ENCODE data around the gene CHKB. TPM values are rescaled to one million over a fixed set of nuclear protein-coding genes. Genes with fewer than 3 reads are reported as not detected.

Gene CHKB
- total and polyA plus RNA-seq, 12 donors = 34.1 to 917 (median 95.3) TPM

DNA sequence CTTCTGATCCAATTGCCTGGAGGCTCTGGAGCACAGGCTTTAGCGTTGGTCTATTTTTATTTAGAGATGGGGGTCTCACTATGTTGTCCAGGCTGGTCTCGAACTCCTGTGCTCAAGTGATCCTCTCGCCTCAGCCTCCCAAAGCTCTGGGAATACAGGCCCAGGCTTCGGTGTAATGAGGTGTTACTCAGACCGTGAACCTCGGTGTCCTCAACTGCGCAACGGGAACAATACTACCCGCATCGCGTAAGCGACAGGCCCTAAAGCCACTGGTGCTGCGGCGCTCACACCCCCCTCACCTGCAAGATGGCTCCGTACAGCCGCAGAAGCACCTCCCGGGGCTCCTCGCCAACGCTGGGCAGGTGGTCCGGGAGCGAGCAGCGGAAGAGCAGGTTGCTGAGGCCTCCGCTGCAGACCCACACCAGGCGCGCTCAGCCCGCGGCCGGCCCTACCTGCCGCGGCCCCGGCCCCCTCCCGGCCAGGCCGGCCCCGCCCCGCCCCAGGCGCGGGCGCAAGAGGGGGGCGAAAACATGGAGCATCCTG lies 628 bp downstream of the CHKB start:
- Histone ChIP-seq H3K4me3 (peak overlapping the region; percentile 58 to 80 (median 66)), H3K27ac (peak overlapping the region; percentile 92 to 99 (median 97)), H3K4me1 (replicated peaks in 1 of 2) (peaks cover 27 to 33% of the 10 kb centered on the region in 2 donors), H3K27me3 (no peaks in the 10 kb centered on the region), H3K36me3 (replicated peaks in 1 of 2) (no peaks in the 10 kb centered on the region), H3K9me3 (replicated peaks in 1 of 3) (no peaks in the 10 kb centered on the region)
- WGBS, 4 donors = 6 to 11% (median 9%) methylated on average over 22 to 39 of the region's 39 CpGs; no CpG with 5 or more reads in 1 of the 4 donors
- peak in 4 of 7 donors; percentile 36 to 71 (median 54) for DNase-seq
- intact Hi-C loops (cut with DNase I) = no loop called here
- no peak for TF ChIP-seq POLR2A (IDR thresholded peaks at IDR 0.05)
- TF ChIP-seq, protein P1, sequence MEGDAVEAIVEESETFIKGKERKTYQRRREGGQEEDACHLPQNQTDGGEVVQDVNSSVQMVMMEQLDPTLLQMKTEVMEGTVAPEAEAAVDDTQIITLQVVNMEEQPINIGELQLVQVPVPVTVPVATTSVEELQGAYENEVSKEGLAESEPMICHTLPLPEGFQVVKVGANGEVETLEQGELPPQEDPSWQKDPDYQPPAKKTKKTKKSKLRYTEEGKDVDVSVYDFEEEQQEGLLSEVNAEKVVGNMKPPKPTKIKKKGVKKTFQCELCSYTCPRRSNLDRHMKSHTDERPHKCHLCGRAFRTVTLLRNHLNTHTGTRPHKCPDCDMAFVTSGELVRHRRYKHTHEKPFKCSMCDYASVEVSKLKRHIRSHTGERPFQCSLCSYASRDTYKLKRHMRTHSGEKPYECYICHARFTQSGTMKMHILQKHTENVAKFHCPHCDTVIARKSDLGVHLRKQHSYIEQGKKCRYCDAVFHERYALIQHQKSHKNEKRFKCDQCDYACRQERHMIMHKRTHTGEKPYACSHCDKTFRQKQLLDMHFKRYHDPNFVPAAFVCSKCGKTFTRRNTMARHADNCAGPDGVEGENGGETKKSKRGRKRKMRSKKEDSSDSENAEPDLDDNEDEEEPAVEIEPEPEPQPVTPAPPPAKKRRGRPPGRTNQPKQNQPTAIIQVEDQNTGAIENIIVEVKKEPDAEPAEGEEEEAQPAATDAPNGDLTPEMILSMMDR (IDR thresholded peaks at IDR 0.05) = no peak

DNA sequence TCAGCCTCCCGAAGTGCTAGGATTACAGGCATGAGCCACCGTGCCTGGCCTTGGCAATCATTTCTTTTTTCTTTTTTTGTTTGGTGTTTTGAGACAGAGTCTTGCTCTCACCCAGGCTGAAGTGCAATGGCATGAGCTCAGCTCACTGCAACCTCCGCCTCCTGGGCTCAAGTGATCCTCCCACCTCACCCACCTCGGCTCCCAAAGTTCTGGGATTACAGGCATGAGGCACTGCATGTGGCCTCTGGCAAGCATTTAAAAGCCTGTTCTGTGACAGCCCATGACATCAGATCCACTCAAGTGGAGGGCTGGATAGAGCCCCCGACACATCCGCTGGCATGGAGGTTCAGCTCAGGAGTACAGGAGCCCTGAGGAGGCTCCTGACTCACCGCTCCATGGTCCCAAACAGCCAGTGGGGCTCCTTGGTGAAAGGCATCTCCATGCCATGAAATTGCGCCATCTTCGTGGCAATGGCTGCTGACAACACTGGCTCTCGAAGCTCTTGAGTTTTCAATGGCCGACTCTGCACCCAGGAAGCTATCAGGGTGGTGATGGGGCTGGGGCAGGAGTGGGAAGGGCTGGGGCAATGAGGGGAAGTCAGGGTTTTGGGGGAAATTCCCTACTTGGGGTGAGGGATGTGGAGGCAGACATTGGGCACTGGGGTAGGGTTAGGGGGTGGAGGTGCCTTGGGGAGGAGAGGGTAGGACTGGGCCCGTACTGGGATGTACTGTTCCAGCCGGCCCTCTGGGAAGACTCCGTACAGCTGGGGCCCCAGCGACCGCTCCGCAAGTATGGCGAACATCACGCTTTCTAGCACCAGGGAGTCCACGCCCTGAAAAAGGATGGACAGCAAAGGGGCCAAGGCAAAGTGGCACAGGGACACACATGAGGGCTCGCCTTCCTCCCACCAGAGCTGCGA lies 1.4 kb downstream of the CHKB start:
- H3K36me3 ChIP-seq (replicated peaks in 1 of 2) = no peaks in the 10 kb centered on the region
- DNase-seq = no peak
- intact Hi-C loops (cut with DNase I) = no loop called here
- H3K4me3 ChIP-seq = peak overlapping the region in 2 of 4 donors; percentile 67 to 80
- H3K27me3 ChIP-seq = no peaks in the 10 kb centered on the region
- TF ChIP-seq, protein P1 (IDR thresholded peaks at IDR 0.05) = no peak
- TF ChIP-seq POLR2A (IDR thresholded peaks at IDR 0.05) = no peak
- no peaks in the 10 kb centered on the region for H3K9me3 ChIP-seq (replicated peaks in 1 of 3)
- H3K27ac ChIP-seq = peak overlapping the region in 2 of 5 donors; percentile 96 to 98
- 86 to 92% (median 90%) methylated on average over 11 to 22 of the region's 22 CpGs for WGBS, 4 donors
- H3K4me1 ChIP-seq (replicated peaks in 1 of 2) = peaks cover 27 to 33% of the 10 kb centered on the region in 2 donors

DNA sequence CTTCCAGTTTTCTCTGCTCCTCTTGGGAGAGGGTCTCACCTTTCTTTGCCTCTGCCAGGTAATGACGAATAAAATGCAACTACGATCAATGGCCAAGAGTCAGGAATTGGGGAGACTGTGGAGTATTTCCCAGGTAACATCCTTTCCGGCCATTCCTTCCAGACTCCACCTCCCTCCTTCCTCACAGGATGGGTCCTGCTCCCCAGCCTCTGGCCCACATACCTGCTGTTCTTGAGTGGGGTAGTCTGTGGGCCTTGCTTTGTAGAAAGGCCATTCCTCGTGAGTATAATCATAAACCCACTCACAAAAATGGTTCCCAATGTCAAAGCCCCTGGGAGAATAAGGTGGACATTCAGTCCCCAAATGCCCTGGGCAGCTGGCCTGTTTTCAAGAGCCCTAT lies 2.9 kb downstream of the CHKB start:
- 92 to 100% (median 96%) methylated on average over 4 of the region's 4 CpGs for WGBS, 4 donors
- H3K27ac ChIP-seq = peak overlapping the region in 1 of 5 donors; percentile 9
- H3K4me3 ChIP-seq = no peak overlapping the region
- peaks cover 27 to 33% of the 10 kb centered on the region in 2 donors for H3K4me1 ChIP-seq (replicated peaks in 1 of 2)
- no peaks in the 10 kb centered on the region for H3K9me3 ChIP-seq (replicated peaks in 1 of 3)
- H3K27me3 ChIP-seq = no peaks in the 10 kb centered on the region
- intact Hi-C loops (cut with DNase I) = no loop called here
- TF ChIP-seq, protein P1 (IDR thresholded peaks at IDR 0.05) = no peak
- no peak for TF ChIP-seq POLR2A (IDR thresholded peaks at IDR 0.05)
- H3K36me3 ChIP-seq (replicated peaks in 1 of 2) = no peaks in the 10 kb centered on the region
- no peak for DNase-seq

DNA sequence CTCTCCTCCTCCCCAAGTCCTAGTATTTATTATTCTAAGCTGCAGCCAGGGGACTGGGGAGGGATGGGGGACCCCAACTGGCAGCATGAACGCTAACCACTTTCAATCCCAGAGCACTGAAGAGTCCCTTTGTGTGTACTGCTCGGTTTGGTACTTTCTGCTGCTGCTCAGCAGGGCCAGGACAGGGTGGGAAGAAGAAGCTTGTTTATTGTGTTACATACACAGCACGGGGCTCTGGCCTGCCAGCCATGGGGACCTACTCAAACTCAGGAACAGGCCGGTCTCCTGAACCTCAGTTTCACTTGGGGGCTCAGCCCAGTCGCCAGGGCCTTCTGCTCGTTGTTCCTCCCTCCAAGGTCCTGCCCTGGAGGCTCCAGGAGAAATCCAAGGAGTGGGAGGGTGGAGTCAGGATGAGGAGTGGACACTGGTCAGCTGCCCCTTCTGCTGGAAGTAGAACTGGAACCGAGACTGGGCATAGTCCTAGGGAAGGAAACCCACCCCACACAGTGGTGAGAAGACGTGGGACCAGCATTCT lies 3.8 kb downstream of the CHKB start:
- Histone ChIP-seq H3K9me3 (replicated peaks in 1 of 3) (no peaks in the 10 kb centered on the region), H3K36me3 (replicated peaks in 1 of 2) (no peaks in the 10 kb centered on the region), H3K4me3 (peak overlapping the region in 1 of 4 donors; percentile 53), H3K4me1 (replicated peaks in 1 of 2) (peaks cover 26 to 32% of the 10 kb centered on the region in 2 donors), H3K27ac (peak overlapping the region in 3 of 5 donors; percentile 8 to 65 (median 59)), H3K27me3 (no peaks in the 10 kb centered on the region)
- intact Hi-C loops (cut with DNase I) = no loop called here
- 28 to 60% (median 57%) methylated on average over 3 to 8 of the region's 8 CpGs for WGBS, 4 donors
- no peak for DNase-seq
- no peak for TF ChIP-seq POLR2A (IDR thresholded peaks at IDR 0.05)
- TF ChIP-seq, protein P1 (IDR thresholded peaks at IDR 0.05) = no peak

All from adrenal gland (tissue), 12 donors.